Panc1 (cell line): ENCODE results near the gene SARS1.

ENCODE experiments used
- TF ChIP-seq, protein P1 (sequence below), 2 experiments: IDR thresholded peaks; 2 replicates each; pipeline ENCODE4 v1.6.1; 2011 to 2012; ENCODE audit warnings: low read depth in 2 of 2, control low read depth in 1 of 2, low read length in 1 of 2, mild to moderate bottlenecking in 1 of 2, moderate library complexity in 1 of 2; ENCODE audit not compliant: insufficient read depth in 1 of 2
- TF ChIP-seq, protein P2 (sequence below): fragments of 450-650 bp; IDR thresholded peaks from 2 replicates; pipeline ENCODE4 v1.5.1; 2017; ENCODE audit warnings: mild to moderate bottlenecking

- TF ChIP-seq, protein P1, sequence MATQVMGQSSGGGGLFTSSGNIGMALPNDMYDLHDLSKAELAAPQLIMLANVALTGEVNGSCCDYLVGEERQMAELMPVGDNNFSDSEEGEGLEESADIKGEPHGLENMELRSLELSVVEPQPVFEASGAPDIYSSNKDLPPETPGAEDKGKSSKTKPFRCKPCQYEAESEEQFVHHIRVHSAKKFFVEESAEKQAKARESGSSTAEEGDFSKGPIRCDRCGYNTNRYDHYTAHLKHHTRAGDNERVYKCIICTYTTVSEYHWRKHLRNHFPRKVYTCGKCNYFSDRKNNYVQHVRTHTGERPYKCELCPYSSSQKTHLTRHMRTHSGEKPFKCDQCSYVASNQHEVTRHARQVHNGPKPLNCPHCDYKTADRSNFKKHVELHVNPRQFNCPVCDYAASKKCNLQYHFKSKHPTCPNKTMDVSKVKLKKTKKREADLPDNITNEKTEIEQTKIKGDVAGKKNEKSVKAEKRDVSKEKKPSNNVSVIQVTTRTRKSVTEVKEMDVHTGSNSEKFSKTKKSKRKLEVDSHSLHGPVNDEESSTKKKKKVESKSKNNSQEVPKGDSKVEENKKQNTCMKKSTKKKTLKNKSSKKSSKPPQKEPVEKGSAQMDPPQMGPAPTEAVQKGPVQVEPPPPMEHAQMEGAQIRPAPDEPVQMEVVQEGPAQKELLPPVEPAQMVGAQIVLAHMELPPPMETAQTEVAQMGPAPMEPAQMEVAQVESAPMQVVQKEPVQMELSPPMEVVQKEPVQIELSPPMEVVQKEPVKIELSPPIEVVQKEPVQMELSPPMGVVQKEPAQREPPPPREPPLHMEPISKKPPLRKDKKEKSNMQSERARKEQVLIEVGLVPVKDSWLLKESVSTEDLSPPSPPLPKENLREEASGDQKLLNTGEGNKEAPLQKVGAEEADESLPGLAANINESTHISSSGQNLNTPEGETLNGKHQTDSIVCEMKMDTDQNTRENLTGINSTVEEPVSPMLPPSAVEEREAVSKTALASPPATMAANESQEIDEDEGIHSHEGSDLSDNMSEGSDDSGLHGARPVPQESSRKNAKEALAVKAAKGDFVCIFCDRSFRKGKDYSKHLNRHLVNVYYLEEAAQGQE (IDR thresholded peaks at IDR 0.05; ENCODE audit: insufficient read depth in 1 of 2, low read depth in 2 of 2, low read length in 1 of 2) = no peak
- TF ChIP-seq, protein P2, sequence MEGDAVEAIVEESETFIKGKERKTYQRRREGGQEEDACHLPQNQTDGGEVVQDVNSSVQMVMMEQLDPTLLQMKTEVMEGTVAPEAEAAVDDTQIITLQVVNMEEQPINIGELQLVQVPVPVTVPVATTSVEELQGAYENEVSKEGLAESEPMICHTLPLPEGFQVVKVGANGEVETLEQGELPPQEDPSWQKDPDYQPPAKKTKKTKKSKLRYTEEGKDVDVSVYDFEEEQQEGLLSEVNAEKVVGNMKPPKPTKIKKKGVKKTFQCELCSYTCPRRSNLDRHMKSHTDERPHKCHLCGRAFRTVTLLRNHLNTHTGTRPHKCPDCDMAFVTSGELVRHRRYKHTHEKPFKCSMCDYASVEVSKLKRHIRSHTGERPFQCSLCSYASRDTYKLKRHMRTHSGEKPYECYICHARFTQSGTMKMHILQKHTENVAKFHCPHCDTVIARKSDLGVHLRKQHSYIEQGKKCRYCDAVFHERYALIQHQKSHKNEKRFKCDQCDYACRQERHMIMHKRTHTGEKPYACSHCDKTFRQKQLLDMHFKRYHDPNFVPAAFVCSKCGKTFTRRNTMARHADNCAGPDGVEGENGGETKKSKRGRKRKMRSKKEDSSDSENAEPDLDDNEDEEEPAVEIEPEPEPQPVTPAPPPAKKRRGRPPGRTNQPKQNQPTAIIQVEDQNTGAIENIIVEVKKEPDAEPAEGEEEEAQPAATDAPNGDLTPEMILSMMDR = no peak
Measured at GRCh38 chr1:109255678-109256077, 42.0 kb downstream of the SARS1 start.
